OCI-LY3 (cell line): ENCODE measurements around the gene BHLHA15.

ENCODE experiments used
- H2AFZ ChIP-seq: fragments of 200-600, 300-600 bp; shearing (Covaris generic); 2 replicates; pipeline ENCODE4 v1.6.0; 2014; ENCODE audit warnings: antibody characterized with exemption, low read depth, low read length
- H3K27ac ChIP-seq: fragments of 200-600, 300-600 bp; sonication (generic); 2 replicates; pipeline ENCODE4 v1.5.1; 2014; ENCODE audit warnings: mild to moderate bottlenecking, low read length, moderate library complexity, mixed read lengths
- H3K27me3 ChIP-seq: fragments of 200-600, 300-600 bp; sonication (generic); 2 replicates; pipeline ENCODE4 v1.6.1; 2014; ENCODE audit warnings: low read depth, low read length, mixed read lengths
- H3K36me3 ChIP-seq: fragments of 200-600, 300-600 bp; sonication (generic); replicated peaks from 2 replicates; pipeline ENCODE3; 2014; ENCODE audit warnings: low read depth, low read length, mixed read lengths
- H3K4me1 ChIP-seq: fragments of 300-600, 200-600 bp; sonication (generic); 2 replicates; pipeline ENCODE4 v1.6.1; 2014; ENCODE audit warnings: low read length, mixed read lengths
- H3K4me2 ChIP-seq: fragments of 200-600, 300-600 bp; sonication (generic); 2 replicates; pipeline ENCODE4 v1.6.1; 2014; ENCODE audit warnings: low read length, mixed read lengths
- H3K4me3 ChIP-seq: fragments of 300-600, 200-600 bp; sonication (generic); 2 replicates; pipeline ENCODE4 v1.5.1; 2014; ENCODE audit warnings: antibody characterized with exemption, mild to moderate bottlenecking, low read length, moderate library complexity
- H3K79me2 ChIP-seq: fragments of 300-600, 200-600 bp; shearing (Covaris generic); 2 replicates; pipeline ENCODE4 v1.6.1; 2014; ENCODE audit warnings: mild to moderate bottlenecking, low read length, mixed read lengths
- H3K9ac ChIP-seq: fragments of 300-600, 200-600 bp; shearing (Covaris generic); 2 replicates; pipeline ENCODE4 v1.6.0; 2014; ENCODE audit warnings: mild to moderate bottlenecking, low read length, moderate library complexity
- H3K9me3 ChIP-seq: fragments of 200-600, 300-600 bp; shearing (Covaris generic); 2 replicates; pipeline ENCODE4 v1.6.1; 2014; ENCODE audit warnings: low read length, mixed read lengths; ENCODE audit not compliant: insufficient read depth
- H4K20me1 ChIP-seq: fragments of 200-600, 300-600 bp; sonication (generic); 2 replicates; pipeline ENCODE4 v1.6.1; 2016; ENCODE audit warnings: low read length, mixed read lengths; ENCODE audit not compliant: insufficient read depth
- CTCF ChIP-seq: fragments of 200-600, 300-600 bp; sonication (generic); IDR thresholded peaks from 2 replicates; pipeline ENCODE4 v1.5.1; 2014; ENCODE audit warnings: antibody characterized with exemption, low read length, low read depth
- EZH2phosphoT487 ChIP-seq: fragments of 200-600 bp; shearing (Covaris generic); IDR thresholded peaks from 2 replicates; pipeline ENCODE4 v1.6.1; 2018; ENCODE audit warnings: antibody characterized with exemption, mixed run types, low read depth

Gene BHLHA15

DNA sequence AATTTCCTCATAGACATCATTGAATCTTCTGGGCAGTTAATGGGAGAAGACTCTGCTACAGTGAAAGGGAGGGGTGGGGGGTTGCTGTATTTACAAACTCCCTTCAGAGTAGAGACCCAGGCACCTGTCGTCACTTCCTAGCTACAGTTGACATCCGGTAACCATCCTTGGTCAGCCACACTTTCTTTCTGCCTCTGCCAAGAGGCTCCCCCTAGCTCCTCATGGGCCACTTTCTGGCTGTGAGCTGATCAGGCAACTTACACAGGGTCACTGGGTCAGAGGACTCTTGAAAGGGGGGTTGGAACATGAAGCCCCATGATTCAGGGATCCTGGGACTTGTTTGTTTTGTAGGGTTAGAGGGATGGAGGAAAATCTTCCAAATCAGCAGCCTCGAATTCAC is 39.5 kb downstream of the BHLHA15 start:
- TF ChIP-seq CTCF (no peak), EZH2phosphoT487 (no peak)
- no peaks in the 10 kb centered on the region for H3K36me3 ChIP-seq
- H3K27me3 ChIP-seq = no peaks in the 10 kb centered on the region
- H3K27ac ChIP-seq = no peak overlapping the region
- peaks cover 7% of the 10 kb centered on the region for H3K79me2 ChIP-seq
- peaks cover 19% of the 10 kb centered on the region for H3K4me1 ChIP-seq
- peak overlapping the region; percentile 91 for H3K4me2 ChIP-seq
- H2AFZ ChIP-seq = no peak overlapping the region
- H4K20me1 ChIP-seq = no peaks in the 10 kb centered on the region
- H3K9ac ChIP-seq = 0 out of 2 replicates have a peak overlapping the region, but pooled peaks have one; percentile 61
- no peaks in the 10 kb centered on the region for H3K9me3 ChIP-seq
- H3K4me3 ChIP-seq = peak overlapping the region; percentile 89

- Histone ChIP-seq H3K9ac (peak overlapping the region; percentile 61), H3K9me3 (no peaks in the 10 kb centered on the region), H3K4me3 (peak overlapping the region; percentile 89), H4K20me1 (no peaks in the 10 kb centered on the region), H3K27ac (no peak overlapping the region), H3K4me1 (peaks cover 19% of the 10 kb centered on the region), H3K36me3 (no peaks in the 10 kb centered on the region), H3K79me2 (peaks cover 7% of the 10 kb centered on the region), H3K4me2 (peak overlapping the region; percentile 91), H2AFZ (peak overlapping the region; percentile 95; the same call in 1 of the 2 replicates), H3K27me3 (no peaks in the 10 kb centered on the region)
- TF ChIP-seq CTCF (no peak), EZH2phosphoT487 (no peak)
Observed at GRCh38 chr7:98251231-98251600, 40.0 kb downstream of the BHLHA15 start.

- H4K20me1 ChIP-seq = no peaks in the 10 kb centered on the region
- H3K79me2 ChIP-seq = peaks cover 7% of the 10 kb centered on the region
- H3K9me3 ChIP-seq = no peaks in the 10 kb centered on the region
- H3K4me3 ChIP-seq = peak within 1 kb of the TSS; percentile 89
- TF ChIP-seq CTCF (no peak), EZH2phosphoT487 (no peak)
- peak within 1 kb of the TSS; percentile 61 for H3K9ac ChIP-seq
- no peak within 1 kb of the TSS for H3K27ac ChIP-seq
- no peaks in the 10 kb centered on the region for H3K36me3 ChIP-seq
- H2AFZ ChIP-seq = peak within 1 kb of the TSS; percentile 95
- H3K4me1 ChIP-seq = peaks cover 19% of the 10 kb centered on the region
- H3K27me3 ChIP-seq = no peaks in the 10 kb centered on the region
- H3K4me2 ChIP-seq = peak within 1 kb of the TSS; percentile 91
Observed at GRCh38 chr7:98251601-98252424, 40.6 kb downstream of the BHLHA15 start, which contains the start of gene TECPR1. TECPR1 (minus strand) TSS chr7:98252232; CDS start chr7:98246146, 6,086 bp downstream.

GRCh38 chr7:98252425-98253054 is 41.3 kb downstream of the BHLHA15 start:
- H3K79me2 ChIP-seq = peaks cover 7% of the 10 kb centered on the region

More at GRCh38 chr7:98252425-98253054, 41.3 kb downstream of the BHLHA15 start:
- Histone ChIP-seq H3K9ac (peak overlapping the region; percentile 59), H3K9me3 (no peaks in the 10 kb centered on the region), H2AFZ (peak overlapping the region; percentile 83), H4K20me1 (no peaks in the 10 kb centered on the region), H3K27me3 (no peaks in the 10 kb centered on the region), H3K27ac (no peak overlapping the region), H3K4me3 (peak overlapping the region; percentile 89), H3K36me3 (no peaks in the 10 kb centered on the region), H3K4me1 (peaks cover 19% of the 10 kb centered on the region), H3K4me2 (peak overlapping the region; percentile 80)
- TF ChIP-seq EZH2phosphoT487 (no peak), CTCF (no peak)
